ENCODE results near the gene RNF32. TPM values are rescaled to one million over a fixed set of nuclear protein-coding genes. Genes with fewer than 3 reads are reported as not detected.

RNF32 gene
- total and polyA plus RNA-seq, 12 donors = 0.26 to 8.5 (median 0.92) TPM

DNA sequence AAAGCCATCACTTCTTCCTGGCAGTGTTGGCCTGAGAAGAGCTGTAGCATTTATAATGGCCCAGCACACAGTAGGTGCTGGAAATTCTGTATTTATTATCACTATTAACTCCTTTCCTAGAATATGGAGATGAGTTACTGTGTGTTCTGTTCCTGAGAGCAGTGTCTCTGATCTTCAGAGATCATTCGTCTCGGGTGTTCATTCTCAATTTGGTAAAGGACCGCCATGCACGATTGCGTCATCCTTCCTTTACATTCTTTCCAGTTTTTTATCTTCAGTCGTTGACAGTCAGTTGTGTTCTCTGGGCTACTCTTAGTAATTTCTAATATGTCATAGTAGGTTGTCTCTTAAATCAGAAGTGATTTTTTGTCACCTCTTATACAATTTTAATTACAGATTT is 18.6 kb downstream of the RNF32 start:
- Histone ChIP-seq H3K27ac (no peak overlapping the region), H3K4me1 (replicated peaks in 1 of 2) (no peaks in the 10 kb centered on the region), H3K4me3 (no peak overlapping the region), H3K27me3 (no peaks in the 10 kb centered on the region), H3K36me3 (replicated peaks in 1 of 2) (no peaks in the 10 kb centered on the region), H3K9me3 (replicated peaks in 1 of 3) (no peaks in the 10 kb centered on the region)
- TF ChIP-seq, protein P1, sequence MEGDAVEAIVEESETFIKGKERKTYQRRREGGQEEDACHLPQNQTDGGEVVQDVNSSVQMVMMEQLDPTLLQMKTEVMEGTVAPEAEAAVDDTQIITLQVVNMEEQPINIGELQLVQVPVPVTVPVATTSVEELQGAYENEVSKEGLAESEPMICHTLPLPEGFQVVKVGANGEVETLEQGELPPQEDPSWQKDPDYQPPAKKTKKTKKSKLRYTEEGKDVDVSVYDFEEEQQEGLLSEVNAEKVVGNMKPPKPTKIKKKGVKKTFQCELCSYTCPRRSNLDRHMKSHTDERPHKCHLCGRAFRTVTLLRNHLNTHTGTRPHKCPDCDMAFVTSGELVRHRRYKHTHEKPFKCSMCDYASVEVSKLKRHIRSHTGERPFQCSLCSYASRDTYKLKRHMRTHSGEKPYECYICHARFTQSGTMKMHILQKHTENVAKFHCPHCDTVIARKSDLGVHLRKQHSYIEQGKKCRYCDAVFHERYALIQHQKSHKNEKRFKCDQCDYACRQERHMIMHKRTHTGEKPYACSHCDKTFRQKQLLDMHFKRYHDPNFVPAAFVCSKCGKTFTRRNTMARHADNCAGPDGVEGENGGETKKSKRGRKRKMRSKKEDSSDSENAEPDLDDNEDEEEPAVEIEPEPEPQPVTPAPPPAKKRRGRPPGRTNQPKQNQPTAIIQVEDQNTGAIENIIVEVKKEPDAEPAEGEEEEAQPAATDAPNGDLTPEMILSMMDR (IDR thresholded peaks at IDR 0.05) = no peak
- no peak for TF ChIP-seq POLR2A (IDR thresholded peaks at IDR 0.05)
- WGBS, 4 donors = 80 to 82% (median 82%) methylated on average over 6 of the region's 6 CpGs
- intact Hi-C loops (cut with DNase I) = no loop called here
- DNase-seq = no peak

DNA sequence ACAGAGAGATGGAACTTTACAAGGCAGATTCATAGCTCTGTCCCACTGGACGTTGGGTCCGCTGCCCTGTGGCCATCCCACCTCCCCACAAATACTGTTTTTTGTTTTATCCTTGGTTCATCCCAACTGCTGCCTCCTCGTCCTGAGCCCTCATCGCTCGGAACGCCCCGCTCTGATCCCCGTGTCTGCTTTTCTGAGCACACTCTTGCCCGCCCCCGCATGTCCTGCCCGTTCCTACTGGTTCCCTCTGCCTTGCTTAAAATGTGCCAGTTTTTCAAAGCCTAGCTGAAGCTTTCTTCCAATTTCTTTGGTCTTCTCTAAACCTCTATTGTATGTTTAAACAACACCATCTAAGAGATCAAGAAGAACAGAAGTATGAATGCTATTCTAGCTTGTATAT is 19.4 kb downstream of the RNF32 start:
- H3K9me3 ChIP-seq (replicated peaks in 1 of 3) = no peaks in the 10 kb centered on the region
- no peaks in the 10 kb centered on the region for H3K27me3 ChIP-seq
- no peak for TF ChIP-seq POLR2A (IDR thresholded peaks at IDR 0.05)
- TF ChIP-seq, protein P1 (IDR thresholded peaks at IDR 0.05) = no peak
- H3K36me3 ChIP-seq (replicated peaks in 1 of 2) = no peaks in the 10 kb centered on the region
- no peaks in the 10 kb centered on the region for H3K4me1 ChIP-seq (replicated peaks in 1 of 2)
- no peak overlapping the region for H3K27ac ChIP-seq
- 66 to 70% (median 68%) methylated on average over 11 of the region's 11 CpGs for WGBS, 4 donors
- no peak overlapping the region for H3K4me3 ChIP-seq
- no peak for DNase-seq
- intact Hi-C loops (cut with DNase I) = loop anchor here in 1 of 2 donors (10.0 kb wide), 1 partner anchor 155 kb away; no protein-coding TSS in a partner anchor

DNA sequence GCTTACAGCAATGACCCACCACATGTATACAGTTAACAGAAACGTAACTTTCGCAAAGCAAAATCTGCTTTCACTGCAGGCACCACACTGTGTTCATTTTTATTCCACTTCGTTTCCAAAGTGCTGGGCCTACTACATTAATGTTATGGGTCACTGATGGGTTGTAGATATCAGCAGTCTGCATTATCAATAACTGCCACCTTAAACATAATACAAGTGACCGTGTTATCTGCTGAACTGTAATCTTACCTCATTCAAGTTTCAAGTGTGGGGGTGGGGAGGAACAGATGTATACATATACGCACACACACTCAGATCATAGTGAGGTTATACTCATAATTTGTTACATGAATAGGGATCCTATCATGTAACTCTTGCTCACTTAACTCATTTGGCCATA is 21.1 kb downstream of the RNF32 start:
- Histone ChIP-seq H3K4me1 (replicated peaks in 1 of 2) (no peaks in the 10 kb centered on the region), H3K4me3 (no peak overlapping the region), H3K36me3 (replicated peaks in 1 of 2) (no peaks in the 10 kb centered on the region), H3K27ac (no peak overlapping the region), H3K27me3 (no peaks in the 10 kb centered on the region), H3K9me3 (replicated peaks in 1 of 3) (no peaks in the 10 kb centered on the region)
- TF ChIP-seq, protein P1 (IDR thresholded peaks at IDR 0.05) = no peak
- no peak for TF ChIP-seq POLR2A (IDR thresholded peaks at IDR 0.05)
- no peak for DNase-seq
- intact Hi-C loops (cut with DNase I) = loop anchor here in 1 of 2 donors (10.0 kb wide), 1 partner anchor 153 kb away; no protein-coding TSS in a partner anchor
- WGBS, 4 donors = 84 to 94% (median 92%) methylated on average over 5 of the region's 5 CpGs

DNA sequence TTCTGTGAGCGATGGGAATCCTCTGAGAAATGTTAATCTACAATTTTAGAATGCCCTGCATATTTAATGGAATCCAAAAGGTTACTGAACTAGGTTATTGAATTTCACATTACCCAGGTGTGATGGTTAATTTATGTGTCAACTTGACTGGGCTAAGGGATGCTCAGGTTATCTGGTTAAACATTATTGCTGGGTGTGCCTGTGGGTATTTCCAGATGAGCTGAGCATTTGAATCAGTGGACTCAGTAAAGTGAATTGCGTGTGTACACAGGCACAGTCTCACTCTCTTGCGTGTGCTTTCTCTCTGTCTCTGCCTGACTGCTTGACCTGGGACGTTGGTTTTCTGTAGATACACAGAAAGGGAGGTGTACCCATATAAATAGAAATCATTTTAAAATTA is 21.7 kb downstream of the RNF32 start:
- DNase-seq = no peak
- Histone ChIP-seq H3K9me3 (replicated peaks in 1 of 3) (no peaks in the 10 kb centered on the region), H3K36me3 (replicated peaks in 1 of 2) (no peaks in the 10 kb centered on the region), H3K27ac (no peak overlapping the region), H3K4me3 (no peak overlapping the region), H3K4me1 (replicated peaks in 1 of 2) (no peaks in the 10 kb centered on the region), H3K27me3 (no peaks in the 10 kb centered on the region)
- intact Hi-C loops (cut with DNase I) = loop anchor here in 1 of 2 donors (10.0 kb wide), 1 partner anchor 153 kb away; no protein-coding TSS in a partner anchor
- WGBS, 4 donors = 87 to 99% (median 94%) methylated on average over 4 of the region's 4 CpGs
- TF ChIP-seq, protein P1 (IDR thresholded peaks at IDR 0.05) = no peak
- TF ChIP-seq POLR2A (IDR thresholded peaks at IDR 0.05) = no peak
